ENCODE data around the gene RPL35A. TPM values are rescaled to one million over a fixed set of nuclear protein-coding genes. Genes with fewer than 3 reads are reported as not detected.

Gene RPL35A
- total and polyA plus RNA-seq, 9 of the 15 experiments (the other 6 are each of a cell fraction or from before 2014, with no cell fraction given) = 1,475 to 2,942 (median 2,367) TPM

DNA sequence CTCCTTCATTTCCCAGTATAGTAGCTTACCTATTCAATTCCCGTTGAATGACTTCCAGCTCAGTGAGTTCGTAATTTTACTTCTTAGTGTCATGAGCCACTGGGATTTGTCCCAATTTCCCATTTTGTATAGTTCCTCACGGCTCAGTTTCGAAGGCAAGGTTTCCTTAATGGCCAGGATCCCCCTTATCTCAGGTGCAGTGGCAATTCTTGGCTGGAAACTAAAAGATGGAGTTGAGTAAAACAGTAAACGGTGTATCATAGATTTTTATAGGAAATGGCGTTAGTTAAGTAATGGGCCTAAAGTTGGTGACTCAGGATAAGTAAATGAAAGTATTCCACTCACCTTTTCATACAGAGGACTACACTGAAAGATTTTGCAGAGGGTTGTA, 9.5 kb downstream of the RPL35A start (continued):
- TF ChIP-seq, protein P1, sequence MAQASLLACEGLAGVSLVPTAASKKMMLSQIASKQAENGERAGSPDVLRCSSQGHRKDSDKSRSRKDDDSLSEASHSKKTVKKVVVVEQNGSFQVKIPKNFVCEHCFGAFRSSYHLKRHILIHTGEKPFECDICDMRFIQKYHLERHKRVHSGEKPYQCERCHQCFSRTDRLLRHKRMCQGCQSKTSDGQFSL (CRISPR knock-in tag; IDR thresholded peaks at IDR 0.05) = no peak
- TF ChIP-seq, protein P1 (tag; IDR thresholded peaks at IDR 0.05) = no peak
- TF ChIP-seq, protein P2, sequence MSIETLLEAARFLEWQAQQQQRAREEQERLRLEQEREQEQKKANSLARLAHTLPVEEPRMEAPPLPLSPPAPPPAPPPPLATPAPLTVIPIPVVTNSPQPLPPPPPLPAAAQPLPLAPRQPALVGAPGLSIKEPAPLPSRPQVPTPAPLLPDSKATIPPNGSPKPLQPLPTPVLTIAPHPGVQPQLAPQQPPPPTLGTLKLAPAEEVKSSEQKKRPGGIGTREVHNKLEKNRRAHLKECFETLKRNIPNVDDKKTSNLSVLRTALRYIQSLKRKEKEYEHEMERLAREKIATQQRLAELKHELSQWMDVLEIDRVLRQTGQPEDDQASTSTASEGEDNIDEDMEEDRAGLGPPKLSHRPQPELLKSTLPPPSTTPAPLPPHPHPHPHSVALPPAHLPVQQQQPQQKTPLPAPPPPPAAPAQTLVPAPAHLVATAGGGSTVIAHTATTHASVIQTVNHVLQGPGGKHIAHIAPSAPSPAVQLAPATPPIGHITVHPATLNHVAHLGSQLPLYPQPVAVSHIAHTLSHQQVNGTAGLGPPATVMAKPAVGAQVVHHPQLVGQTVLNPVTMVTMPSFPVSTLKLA (conservative IDR thresholded peaks at IDR 0.05) = no peak
- TF ChIP-seq NCOA6 (IDR thresholded peaks at IDR 0.05) (0 out of 2 replicates have a peak, but pooled peaks have one; percentile 37), SPI1 (IDR thresholded peaks at IDR 0.05; ENCODE audit: borderline replicate concordance, low read depth, low read length) (no peak), HMG20B (CRISPR knock-in tag; IDR thresholded peaks at IDR 0.05) (no peak), RBM22 (IDR thresholded peaks at IDR 0.05; ENCODE audit: low read depth, low read length, poor library complexity, severe bottlenecking) (no peak), ZSCAN29 (IDR thresholded peaks at IDR 0.05) (no peak), XRCC3 (IDR thresholded peaks at IDR 0.05) (0 out of 2 replicates have a peak, but pooled peaks have one; percentile 13), GATAD2B (IDR thresholded peaks at IDR 0.05; ENCODE audit: borderline replicate concordance) (peak; percentile 51; the same call in 1 of the 2 replicates), ARNT (IDR thresholded peaks at IDR 0.05) (0 out of 4 replicates have a peak, but pooled peaks of 1 of the 2 experiments have one; percentile 56), SMARCC2 (IDR thresholded peaks at IDR 0.05; ENCODE audit: low read depth) (no peak), RBM25 (IDR thresholded peaks at IDR 0.05; ENCODE audit: low read depth, low read length, severe bottlenecking) (no peak), ZNF589 (CRISPR knock-in tag; IDR thresholded peaks at IDR 0.05; ENCODE audit: low read depth) (no peak), ELF4 (CRISPR knock-in tag; IDR thresholded peaks at IDR 0.05) (no peak), BCOR (IDR thresholded peaks at IDR 0.05) (no peak), FOXP1 (CRISPR knock-in tag; IDR thresholded peaks at IDR 0.05) (no peak), SP2 (IDR thresholded peaks at IDR 0.05; ENCODE audit: extremely low read depth, low read depth, low read length, poor library complexity, severe bottlenecking) (no peak), ZNF699 (CRISPR knock-in tag; IDR thresholded peaks at IDR 0.05; ENCODE audit: insufficient replicate concordance) (no peak), ZNF668 (CRISPR knock-in tag; IDR thresholded peaks at IDR 0.05) (no peak), ARID2 (IDR thresholded peaks at IDR 0.05) (no peak), TEAD2 (tag; IDR thresholded peaks at IDR 0.05) (no peak), SAFB (IDR thresholded peaks at IDR 0.05; ENCODE audit: borderline replicate concordance, low read depth, low read length) (no peak), STAT5A (IDR thresholded peaks at IDR 0.05; ENCODE audit: borderline replicate concordance, low read length) (no peak), CBFB (CRISPR knock-in tag; IDR thresholded peaks at IDR 0.05) (no peak), SIN3A (IDR thresholded peaks at IDR 0.05; ENCODE audit: borderline replicate concordance in 2 of 2, control insufficient read depth in 1 of 2, low read depth in 2 of 2, low read length in 2 of 2) (no peak), ZNF586 (CRISPR knock-in tag; conservative IDR thresholded peaks at IDR 0.05) (no peak), ZBTB8A (IDR thresholded peaks at IDR 0.05; ENCODE audit: partially characterized antibody) (no peak)
- TF ChIP-seq, protein P3, sequence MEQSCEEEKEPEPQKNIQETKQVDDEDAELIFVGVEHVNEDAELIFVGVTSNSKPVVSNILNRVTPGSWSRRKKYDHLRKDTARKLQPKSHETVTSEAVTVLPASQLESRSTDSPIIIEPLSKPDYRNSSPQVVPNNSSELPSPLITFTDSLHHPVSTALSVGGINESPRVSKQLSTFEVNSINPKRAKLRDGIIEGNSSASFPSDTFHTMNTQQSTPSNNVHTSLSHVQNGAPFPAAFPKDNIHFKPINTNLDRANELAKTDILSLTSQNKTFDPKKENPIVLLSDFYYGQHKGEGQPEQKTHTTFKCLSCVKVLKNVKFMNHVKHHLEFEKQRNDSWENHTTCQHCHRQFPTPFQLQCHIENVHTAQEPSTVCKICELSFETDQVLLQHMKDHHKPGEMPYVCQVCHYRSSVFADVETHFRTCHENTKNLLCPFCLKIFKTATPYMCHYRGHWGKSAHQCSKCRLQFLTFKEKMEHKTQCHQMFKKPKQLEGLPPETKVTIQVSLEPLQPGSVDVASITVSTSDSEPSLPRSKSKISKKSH (CRISPR knock-in tag; IDR thresholded peaks at IDR 0.05) = no peak

Measured in K562 (cell line).